ENCODE measurements around the gene CLCN7.

CLCN7 gene

GRCh38 chr16:1468426-1468810, 6.4 kb downstream of the CLCN7 start:
- TF ChIP-seq CTCF (IDR thresholded peaks at IDR 0.05; ENCODE audit: low read depth, low read length, missing control alignments): no peak
- DNase-seq (ENCODE audit: low read depth): no peak

GRCh38 chr16:1466968-1467521, 7.8 kb downstream of the CLCN7 start:
- TF ChIP-seq CTCF (IDR thresholded peaks at IDR 0.05; ENCODE audit: low read depth, low read length, missing control alignments): no peak
- no peak overlapping the region for H3K4me3 ChIP-seq (ENCODE audit: low read depth, low read length)
- no peak for DNase-seq (ENCODE audit: low read depth)

More at GRCh38 chr16:1468426-1468810, 6.4 kb downstream of the CLCN7 start:
- H3K4me3 ChIP-seq (ENCODE audit: low read depth, low read length): no peak overlapping the region

- H3K4me3 ChIP-seq (ENCODE audit: low read depth, low read length): no peak overlapping the region
- no peak for DNase-seq (ENCODE audit: low read depth)
- no peak for TF ChIP-seq CTCF (IDR thresholded peaks at IDR 0.05; ENCODE audit: low read depth, low read length, missing control alignments)
Measured at GRCh38 chr16:1466054-1466453, 8.8 kb downstream of the CLCN7 start.

GRCh38 chr16:1465567-1465915, 9.3 kb downstream of the CLCN7 start:
- no peak overlapping the region for H3K4me3 ChIP-seq (ENCODE audit: low read depth, low read length)
- no peak for TF ChIP-seq CTCF (IDR thresholded peaks at IDR 0.05; ENCODE audit: low read depth, low read length, missing control alignments)
- no peak for DNase-seq (ENCODE audit: low read depth)

- no peak for DNase-seq (ENCODE audit: low read depth)
- no peak for TF ChIP-seq CTCF (IDR thresholded peaks at IDR 0.05; ENCODE audit: low read depth, low read length, missing control alignments)
- no peak overlapping the region for H3K4me3 ChIP-seq (ENCODE audit: low read depth, low read length)
Measured at GRCh38 chr16:1464894-1465566, 9.8 kb downstream of the CLCN7 start.

GRCh38 chr16:1464196-1464893, 10.5 kb downstream of the CLCN7 start:
- H3K4me3 ChIP-seq (ENCODE audit: low read depth, low read length): no peak overlapping the region
- DNase-seq (ENCODE audit: low read depth): no peak
- TF ChIP-seq CTCF (IDR thresholded peaks at IDR 0.05; ENCODE audit: low read depth, low read length, missing control alignments): no peak
